Stimulated activated naive CD8-positive, alpha-beta T cell treated with anti-CD3 and anti-CD28 coated beads, Interleukin-15, Interleukin-2, amounts not matched to agents 100 U/mL and 50 U/mL, for 24 hours (primary cell): ENCODE data around the gene SERP2.

Experiments
- ATAC-seq: fragments of 150-1000 bp; cut with Tn5 transposase; one replicate; pipeline ENCODE4 v1.10.0; 2021
- DNase-seq: peaks from one replicate; pipeline ENCODE4 v3.0.0; 2021

SERP2 gene

DNA sequence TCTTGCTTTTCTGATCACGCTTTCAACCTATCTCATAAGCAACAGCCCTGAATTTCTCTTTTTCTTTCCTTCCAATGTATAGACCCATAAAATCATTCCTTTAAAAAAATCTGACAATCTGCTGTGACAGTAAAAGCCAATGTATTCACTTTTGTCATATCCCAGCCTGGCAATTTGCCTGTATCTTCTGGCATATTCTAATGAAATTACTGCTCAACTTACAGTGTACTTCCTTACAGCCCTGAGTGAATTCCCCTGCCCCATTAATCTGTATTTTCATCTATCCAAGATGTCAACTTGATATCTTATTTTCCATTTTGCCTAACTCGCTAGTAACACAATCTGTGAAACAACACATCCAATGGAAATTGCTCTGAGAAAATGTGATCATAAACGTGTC lies 18.0 kb upstream of the SERP2 start:
- no peak for DNase-seq
- no peak for ATAC-seq

DNA sequence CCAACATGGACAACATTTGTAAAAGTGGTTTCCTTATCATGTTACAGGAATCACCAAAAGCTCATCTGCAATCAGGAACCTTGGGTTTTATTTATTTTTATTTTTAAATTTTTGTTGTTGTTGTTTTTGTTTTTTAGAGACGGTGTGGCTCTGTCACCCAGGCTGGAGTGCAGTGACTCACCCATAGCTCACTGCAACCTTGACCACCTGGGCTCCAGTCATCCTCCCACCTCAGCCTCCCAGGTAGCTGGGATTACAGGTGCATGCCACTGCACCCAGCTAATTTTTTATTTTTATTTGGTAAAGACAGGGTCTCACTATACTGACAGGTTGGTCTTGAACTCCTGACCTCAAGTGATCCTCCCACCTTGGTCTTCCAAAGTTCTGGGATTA lies 13.6 kb upstream of the SERP2 start:
- ATAC-seq (no peak), DNase-seq (no peak)

DNA sequence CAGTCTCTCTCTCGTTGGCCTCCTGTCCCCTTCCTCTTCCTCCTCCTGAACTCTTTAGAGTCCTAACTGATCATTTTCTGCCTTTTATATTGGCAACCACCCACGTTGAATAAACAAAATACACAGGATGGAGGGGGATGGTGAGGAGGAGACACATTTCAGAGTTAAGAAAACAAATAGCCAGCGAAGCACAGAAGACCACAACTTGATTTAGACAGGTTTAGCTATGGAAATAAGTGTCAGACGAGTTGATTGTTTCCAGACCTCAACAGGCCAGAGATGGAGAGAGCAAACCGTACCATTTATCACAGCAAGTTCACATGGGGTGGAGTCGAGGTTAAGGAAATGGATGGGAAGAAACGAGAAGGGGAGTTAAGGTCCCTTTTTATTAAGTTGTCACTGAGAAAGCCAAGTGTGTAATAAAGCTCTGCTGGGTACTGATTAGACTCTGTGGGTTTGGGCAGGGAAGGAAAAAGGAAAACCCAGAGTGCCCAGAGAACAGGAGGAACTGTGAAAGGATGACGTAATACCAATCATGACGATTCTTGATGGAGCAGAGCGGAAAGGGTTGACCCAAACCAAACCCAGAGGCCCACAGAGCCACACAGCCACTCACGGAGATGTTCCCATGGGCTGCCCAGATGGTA lies 11.1 kb upstream of the SERP2 start:
- no peak for DNase-seq
- ATAC-seq = no peak

DNA sequence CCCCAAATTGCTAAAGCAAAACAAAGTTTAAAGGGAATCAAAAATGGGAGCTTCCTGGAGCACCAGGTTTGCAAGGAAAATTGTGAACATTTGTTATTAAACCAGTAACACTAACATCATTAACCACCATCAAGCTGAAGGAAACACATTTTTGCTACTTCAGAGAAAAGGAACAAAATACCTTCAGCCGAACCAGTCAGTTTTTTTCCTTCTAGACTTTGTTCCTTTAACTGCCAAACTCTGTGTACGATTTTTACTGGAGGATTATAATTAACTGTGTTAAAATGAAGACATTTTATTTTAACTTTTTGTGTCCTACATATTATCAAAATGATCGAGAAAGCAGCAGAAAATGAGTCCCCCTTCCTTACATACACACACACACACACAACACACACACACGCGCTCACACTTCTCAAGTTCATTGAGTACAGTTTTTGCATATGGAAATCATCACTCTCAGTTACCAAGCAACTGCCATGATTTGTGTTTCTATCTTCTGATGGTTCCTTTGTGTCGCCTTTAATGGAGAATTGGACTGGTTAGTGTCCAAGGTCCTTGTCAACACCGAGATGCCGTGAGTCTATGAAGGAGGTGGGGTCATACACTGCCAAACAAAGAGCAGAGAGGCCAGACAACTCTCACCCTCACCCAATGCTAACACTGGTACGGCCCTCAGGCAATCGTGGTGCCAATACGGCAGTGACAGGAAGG lies 9.8 kb upstream of the SERP2 start:
- no peak for ATAC-seq
- no peak for DNase-seq

DNA sequence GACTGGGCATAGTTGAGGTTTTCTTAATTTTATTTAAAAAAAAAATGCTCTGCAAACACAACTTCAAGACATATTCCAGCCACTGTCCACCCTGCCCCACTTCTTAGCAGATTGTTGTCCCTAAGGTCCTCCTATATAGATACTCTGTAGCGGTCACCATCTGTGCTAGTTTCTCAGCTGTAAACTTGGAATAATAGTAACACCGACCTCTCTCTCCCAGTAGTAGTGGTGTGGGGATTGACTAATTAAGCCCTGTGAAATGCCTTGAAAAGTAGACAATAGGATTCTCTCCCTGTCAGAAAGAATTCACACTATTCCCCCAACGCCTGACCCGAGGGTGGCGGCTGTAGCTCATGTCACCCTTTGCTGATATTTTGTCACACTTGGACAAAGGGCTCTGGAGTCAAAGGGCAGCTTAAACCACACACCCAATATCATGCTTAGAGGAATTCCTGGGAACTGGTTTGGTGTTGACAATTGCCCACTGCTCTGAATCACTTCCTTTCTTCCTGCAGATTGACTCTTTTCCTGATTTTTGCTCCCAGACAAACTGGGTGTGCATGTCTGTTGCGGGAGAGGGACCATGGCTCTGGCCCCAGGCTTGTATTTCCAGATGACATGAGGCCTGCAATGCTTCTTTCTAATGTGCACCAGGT lies 9.2 kb upstream of the SERP2 start:
- ATAC-seq (no peak), DNase-seq (no peak)

DNA sequence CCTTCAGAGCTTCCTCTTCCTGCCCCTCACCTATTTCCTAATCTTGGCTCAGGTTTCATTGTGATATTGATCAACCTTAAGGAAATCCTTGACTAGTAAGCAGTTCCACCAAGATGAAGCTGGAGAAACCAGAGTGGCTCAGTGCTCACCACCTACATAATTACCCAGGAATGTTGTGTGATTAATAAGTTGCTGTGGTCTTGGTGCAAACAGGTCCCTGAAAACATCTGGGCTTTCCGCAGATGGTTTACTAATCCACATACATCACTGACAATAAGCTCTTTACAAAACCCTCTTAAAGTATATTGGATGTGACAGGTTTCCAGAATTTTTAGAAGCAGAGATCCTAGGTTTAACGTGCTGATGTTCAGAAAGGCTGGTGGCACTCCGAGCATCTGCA lies 8.6 kb upstream of the SERP2 start:
- no peak for ATAC-seq
- no peak for DNase-seq

DNA sequence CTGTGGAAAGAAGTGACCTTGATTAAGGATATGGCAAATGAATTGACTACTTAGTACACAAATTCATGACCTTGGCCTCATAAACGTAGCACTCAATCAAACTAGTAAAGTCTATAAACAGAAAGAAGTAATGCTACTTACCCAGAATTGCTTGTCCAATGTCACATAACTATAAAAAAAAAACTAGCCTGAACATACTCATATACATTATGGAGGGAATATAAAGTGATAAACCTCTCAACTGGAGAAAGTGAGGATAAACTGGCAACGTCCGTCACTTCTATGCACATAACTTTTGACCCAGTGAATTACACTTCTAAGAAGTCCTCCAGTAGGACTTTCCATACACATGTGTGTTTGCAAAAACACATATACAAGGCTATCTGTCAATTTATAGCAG lies 7.7 kb upstream of the SERP2 start:
- ATAC-seq = no peak
- no peak for DNase-seq

DNA sequence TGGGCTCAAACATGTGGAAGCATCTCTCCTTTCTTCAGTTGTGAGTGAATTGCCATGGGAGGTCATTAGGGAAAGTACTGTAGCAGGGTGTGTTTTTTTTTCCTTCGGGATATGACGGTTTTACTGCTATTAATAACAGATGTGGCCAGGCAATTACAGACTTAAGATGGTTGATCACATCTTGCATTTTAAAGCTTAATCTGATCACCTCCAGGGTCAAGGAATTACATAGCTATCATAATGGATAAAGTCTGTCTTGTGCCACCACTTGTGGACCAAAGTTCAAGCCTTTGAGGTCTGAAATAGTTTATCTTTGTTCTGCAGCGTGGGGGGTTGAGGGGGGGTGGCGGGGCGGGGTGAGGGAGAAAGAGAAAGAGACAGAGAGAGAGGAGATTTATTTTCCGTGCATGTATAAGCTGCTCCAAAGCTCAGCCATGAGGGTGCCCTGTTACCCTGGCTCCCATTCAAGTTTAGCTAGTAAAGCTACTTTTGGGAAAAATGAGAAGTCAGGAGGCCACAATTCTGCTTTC lies 5.5 kb upstream of the SERP2 start:
- DNase-seq (no peak), ATAC-seq (no peak)

DNA sequence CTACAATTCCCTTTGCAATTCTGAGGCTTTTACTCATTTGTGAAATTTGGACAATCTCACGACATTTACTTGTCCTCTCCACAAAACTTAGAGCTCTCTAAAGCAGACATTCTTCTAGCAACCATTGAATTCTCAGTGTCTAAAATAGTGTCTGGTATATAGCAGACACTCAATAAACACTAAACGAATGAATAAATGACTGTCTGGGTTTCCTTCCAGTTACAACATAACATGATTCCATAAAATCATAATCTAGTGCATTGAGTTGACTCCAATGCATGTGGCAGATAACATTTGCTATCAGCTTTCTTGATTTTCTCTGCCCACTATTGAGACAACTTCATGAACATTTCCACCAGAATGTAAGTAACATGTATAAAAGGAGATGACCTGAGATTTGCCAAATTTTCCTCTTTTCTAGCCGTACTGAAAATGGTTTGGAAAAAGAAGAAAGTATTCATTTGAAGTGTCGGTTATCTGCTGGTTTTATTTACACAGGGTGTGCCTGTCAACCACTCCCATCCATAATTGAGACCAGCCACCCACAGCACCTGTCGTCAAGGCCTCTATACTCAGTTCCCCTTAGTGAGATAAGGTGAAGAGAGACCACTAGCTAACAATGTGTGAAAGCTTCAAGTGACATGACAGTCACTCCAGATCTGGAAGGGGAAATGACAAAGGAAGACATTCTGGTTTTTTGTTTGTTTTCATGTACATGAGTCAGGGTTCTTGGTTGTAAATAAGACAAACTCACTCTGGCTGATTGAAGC lies 4.8 kb upstream of the SERP2 start:
- no peak for DNase-seq
- no peak for ATAC-seq

DNA sequence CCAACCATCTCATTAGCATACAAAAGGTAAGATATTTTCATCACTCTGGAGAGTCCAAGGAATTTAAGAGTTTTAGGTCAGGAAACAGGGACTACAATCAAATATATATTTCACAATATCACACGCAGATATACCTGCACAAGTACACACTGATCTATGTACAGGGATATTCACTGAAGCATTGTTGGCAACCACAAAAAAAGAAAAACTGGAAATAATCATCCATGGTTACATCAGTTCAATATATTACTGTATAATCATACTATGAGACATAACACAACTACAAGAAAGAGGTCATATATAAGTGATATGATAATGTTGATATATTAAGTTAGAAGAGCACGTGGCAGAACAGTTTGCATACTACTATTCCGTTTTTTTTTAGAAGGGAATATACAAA lies 2.2 kb upstream of the SERP2 start:
- ATAC-seq (no peak), DNase-seq (no peak)

DNA sequence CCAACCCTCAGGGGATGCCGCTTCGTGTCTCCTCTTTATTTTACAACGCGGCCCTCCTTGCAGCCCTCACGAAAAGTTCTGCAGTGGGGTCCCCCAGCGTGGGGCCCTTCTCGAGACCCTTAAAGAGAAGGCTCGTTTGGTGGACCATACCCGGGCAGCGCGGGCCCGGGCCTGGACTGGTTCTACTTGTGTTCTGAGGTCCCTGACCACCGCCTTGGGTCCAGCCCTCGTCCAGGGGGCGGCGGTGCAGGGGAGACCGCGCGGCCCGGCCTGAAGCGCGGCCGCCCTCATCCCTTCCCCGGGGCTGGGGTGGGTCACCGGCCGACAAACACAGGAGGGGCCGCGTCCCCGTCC lies 400 bp upstream of the SERP2 start:
- DNase-seq (no peak), ATAC-seq (no peak)

DNA sequence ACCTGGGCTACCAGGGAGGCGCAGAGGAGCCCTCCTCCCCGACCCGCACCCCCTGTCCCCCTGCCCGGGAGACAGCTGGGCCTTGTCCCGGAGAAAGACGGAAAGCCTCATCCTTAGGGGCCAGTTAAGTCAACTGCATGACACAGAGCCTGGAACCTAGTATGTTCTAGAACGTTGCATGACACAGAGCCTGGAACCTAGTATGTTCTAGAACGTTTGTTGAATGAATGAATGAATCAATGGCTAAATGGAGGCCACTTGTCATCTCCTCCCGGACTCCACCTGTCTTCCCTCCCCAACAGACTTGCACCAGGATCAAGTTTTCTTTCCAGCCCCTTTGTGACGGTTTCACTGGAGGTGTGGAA lies 706 bp downstream of the SERP2 start:
- ATAC-seq = no peak
- no peak for DNase-seq

DNA sequence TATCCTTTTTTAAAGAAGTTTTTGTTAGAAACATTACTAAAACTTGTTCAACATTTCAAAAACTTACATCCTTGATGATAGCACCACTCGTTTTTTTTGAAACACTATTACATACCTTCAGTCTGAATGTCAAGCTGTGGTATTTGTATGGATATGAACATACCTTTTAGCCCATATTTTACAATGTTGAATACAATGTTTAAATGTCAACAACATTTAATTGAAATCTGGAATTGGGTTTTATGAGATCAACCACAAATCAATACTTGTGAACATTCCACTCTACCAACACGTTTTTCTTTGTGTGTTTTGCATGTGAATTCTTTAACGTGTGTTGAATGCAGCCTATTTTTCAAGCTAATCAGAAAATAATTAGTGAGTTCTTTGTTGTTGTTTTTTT lies 4.7 kb downstream of the SERP2 start:
- no peak for DNase-seq
- no peak for ATAC-seq

DNA sequence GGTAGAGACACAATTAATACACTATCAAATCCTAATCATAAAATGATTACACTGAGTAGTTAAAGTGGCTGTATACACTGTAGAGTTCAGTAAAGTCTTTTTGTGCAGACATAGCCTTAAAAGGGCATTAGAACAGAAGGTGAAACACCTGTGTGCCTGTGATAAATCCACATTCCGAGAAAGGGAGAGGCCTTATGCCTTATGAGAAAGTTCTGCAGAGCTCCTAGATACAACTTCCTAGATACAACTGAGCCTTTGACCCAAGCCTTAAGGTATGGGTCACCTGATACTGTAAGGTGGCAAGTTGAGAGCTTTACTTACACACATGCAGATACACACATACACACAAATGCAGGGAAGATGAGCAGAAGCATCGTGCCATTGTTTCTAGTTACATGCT lies 6.3 kb downstream of the SERP2 start:
- no peak for DNase-seq
- ATAC-seq = no peak

DNA sequence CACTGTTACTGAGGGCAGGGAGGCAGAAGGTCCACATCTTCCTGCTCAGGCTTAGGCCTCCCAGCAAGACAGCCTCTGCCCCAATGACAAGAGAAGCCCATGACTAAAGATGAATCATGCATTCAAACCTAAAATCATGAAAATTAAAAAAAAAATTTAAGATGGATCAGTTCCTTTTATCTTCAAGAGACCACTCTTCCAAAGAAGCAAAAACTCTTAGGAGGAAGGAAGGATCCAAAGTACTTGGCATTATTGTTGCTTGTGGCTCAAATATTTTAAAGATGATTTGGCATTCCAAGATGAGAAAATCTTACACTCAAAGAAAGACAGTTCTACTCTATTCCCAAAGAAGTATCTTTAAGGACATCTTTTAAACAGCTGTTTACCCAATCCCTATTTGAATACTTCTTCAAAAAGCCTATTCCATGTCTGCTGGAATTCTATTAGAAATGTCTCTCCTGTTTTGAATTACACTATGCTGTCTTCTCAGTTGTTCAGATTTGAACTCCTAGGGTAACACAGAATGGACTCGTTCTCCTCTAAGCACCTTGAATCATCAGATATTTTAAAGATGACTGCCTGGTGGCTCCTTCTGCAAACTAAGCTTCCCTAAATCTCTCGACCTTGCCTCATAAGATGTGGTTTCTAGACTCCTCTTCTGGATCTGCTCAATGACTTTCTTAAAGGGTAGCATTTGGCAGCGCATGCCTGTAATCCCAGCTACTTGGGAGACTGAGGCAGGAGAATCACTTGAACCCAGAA lies 7.0 kb downstream of the SERP2 start:
- ATAC-seq (no peak), DNase-seq (no peak)

DNA sequence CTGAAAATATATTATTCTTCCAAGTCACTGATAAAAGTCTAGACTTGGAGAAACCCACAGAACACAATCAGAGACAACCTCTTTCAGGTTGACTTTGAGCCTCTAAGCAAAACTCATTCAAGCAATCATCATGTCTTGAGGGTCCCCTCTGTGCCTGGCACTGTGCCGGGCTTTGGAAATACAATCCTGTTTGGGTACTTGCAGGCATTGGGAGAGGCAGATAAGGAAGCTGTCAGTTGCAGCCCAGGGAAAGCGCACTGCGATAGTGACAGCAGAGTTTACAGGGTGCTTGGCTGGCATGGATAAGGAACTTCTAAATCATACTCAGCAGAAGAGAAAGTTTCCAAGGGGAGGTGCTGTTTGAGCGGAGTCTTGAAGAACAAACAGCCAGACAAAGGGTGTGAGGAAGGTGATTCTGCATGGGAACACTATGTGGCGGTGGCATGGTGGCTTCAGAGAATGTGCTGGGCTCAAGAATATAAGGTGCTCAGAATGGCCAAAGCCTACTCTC lies 9.1 kb downstream of the SERP2 start:
- DNase-seq = no peak
- ATAC-seq = no peak

DNA sequence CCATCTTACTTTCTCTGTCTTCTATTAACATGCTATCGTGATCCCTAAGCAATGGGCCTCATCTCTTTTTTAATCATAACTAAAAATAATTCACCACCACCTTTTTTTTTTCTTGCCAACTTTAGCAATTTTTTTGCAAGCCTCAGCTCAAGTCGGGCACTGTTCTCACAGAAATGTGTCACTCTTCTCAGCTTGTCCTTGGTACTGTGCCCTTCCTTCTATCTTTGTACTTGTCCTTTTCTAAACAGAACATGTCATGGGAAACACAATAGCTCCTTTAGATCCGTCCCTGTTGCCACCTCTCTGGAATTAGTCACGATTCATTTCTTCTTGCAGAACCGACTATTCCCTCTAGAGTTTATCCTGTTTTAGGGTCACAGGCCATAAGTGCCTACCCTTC lies 10.3 kb downstream of the SERP2 start:
- ATAC-seq (no peak), DNase-seq (no peak)

DNA sequence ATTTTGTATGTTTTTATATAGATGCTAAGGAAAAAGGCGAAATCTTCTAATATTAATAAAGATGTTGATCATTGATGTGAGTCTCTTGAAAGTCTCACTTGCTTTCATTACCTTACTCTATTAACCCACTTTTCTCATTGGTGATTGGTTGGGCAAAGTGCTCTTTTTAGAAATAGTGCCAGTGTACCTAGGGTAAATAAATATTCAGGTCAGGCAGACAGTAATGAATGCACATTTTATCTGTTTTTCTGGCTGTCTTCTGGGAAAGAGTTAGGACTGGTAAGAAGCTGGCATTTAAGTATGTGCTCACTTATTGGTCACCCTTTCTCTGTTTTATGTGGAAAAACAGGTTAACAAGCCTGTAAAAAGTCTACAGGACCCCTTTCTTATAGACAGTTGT lies 11.2 kb downstream of the SERP2 start:
- DNase-seq (no peak), ATAC-seq (no peak)

DNA sequence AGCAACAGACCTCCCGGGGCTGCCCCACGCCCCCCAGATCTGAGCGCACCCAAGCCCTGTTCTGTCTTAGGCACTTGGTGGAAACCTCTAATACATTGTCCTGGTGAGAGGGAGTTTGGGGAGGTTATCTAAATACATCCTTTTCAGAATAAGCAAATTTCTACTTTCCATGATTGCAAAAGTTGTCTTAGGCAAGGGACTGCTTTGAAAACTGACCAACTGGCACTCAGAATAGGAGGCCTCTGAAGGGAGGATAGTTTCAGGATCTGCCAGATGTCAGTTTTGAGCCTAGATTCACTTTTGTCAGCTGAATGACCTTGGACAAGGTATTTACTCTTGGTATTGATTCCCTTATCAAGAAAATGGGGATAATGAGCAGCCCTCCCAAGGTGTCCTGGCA lies 11.8 kb downstream of the SERP2 start:
- ATAC-seq (no peak), DNase-seq (no peak)

DNA sequence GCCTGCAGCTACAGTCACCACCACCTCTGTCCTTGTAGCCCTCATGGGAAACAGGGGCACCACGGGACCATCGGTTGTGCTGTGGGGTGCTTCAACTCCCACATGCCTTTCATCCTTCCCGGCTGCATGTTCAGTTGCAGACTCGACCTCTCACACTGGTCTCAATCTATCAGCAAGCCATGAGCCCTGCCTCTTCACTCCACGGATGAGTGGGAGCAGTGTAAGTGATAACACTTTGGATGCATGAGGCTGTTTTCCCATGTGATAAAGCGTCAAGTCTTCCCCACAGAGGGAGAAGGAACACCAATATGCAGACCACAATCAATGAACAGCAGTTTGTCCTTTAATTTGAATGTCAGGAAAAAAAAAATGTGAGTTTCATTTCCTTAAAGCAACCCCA lies 12.2 kb downstream of the SERP2 start:
- ATAC-seq (no peak), DNase-seq (no peak)

DNA sequence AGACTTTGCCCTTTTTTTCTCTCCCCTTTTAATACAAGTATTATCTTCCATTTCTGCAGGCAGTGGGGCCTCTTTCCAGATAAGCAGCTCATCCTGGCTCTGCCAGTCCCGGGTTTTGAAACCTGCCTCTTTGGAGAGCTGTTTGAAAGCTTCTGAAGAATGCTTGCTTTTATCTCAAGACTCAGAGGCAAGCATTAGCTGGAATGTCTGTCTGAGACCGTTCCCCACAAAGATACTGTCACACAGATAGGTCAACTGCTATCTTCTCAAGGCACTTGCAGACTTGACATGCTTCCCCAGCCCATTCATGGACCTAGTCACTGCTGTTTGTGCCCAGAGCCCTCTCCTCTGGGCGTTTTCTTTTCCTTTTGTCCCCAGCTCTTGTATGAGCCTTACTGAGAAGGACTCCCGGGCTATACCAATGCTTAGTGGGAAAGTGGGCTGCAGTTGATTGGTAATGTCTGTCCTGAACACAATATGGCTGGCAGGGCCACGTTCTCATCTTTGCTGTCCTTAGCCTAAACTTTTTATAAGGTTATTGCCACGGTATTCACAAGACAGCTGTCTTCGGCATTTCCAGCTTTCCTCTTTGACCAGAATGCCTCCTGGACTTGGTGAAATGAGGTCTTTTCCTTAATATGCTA lies 13.4 kb downstream of the SERP2 start:
- ATAC-seq (no peak), DNase-seq (no peak)
